GDM1 (cell line): Measurements from ENCODE around the gene UGT1A9.
"Not testable (repeated sequence)": the region's sequence is repeated elsewhere in the genome, so short reads cannot be mapped to it uniquely, and the experiment has no call there.

Source experiments
- DNase-seq: peaks from one replicate; lab custom pipeline; 2025; lab: John Stamatoyannopoulos, UW

The UGT1A9 gene

DNA sequence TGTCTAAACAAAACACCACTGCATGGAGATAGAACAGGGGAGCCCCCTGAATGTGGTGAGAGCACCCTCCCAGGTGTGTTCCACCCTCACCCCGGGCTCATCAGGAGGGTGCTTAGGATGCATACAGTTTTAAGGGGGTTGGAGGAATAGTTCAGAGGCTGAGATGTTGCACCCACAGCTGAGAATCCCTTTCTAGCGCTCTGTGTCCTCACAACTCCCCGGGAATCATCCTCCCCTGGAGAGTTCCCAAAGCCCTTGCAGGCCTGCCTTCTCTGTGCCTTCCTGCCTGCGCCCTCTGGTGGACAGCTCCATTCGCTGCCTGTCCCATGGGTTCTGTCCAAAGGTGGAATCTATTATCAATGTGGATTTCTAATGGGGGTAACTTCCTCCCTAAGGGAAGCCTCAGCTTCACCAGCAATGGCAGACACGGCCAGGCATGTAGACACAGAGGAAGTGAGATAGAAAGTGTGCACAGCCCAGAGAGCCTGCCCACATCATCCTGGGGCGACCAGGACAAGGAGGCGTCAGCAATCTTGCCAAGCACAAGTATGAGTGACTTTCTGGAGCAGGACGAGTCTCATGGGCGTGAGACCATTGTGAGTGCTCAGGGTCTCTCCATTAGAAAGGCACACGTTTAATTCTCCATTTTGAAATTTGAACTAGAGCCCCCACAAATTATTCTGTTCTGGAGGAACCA is 39.8 kb downstream of the UGT1A9 start:
- DNase-seq = peak; percentile 7

DNA sequence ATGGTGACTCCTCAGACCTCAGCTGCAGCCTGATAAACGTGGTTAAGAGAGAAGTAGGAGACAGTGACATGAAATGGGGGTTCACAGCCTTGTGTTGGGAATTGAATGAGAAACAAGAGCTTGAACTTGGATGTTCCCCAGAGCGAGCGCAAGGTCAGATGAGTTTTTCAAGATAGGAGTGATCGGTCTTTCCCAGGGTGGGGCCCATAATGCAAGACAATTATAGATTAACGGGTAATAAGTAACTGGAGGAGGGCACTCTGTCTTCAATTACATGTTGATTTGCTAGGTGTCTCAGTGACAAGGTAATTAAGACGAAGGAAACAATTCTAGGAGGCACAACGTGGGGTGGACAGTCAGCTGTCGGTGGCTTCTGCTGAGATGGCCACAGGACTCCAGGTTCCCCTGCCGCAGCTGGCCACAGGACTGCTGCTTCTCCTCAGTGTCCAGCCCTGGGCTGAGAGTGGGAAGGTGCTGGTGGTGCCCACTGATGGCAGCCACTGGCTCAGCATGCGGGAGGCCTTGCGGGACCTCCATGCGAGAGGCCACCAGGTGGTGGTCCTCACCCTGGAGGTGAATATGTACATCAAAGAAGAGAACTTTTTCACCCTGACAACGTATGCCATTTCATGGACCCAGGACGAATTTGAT is 41.0 kb downstream of the UGT1A9 start, which contains the start of gene UGT1A5:
Gene UGT1A5, plus strand, starts transcription at position 297 of the 651 bp plus-strand sequence. Its CDS starts 85 bp downstream, at position 382.
- DNase-seq = no peak

- no peak for DNase-seq
These were observed 41.5 kb downstream of the UGT1A9 start for GRCh38 chr2:233713262-233713615.

DNA sequence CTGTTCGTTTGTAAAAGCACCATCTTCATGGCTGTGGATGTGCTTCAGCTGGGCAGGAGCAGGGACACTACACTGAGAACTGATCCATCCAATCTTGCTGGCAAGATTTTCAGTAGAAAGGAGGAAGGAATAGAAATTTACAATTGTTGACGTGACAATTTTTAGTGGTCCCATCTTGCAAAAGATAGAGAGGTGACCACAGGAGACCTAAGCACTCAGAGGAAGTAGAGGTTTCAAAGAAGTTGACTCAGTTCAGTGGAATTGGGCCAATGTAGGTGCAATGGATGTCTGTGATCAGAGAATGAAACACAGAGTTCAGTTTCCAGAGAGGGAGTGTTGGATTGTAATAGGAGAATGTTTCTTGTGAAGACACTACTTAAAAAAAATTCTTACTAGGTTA is 42.4 kb downstream of the UGT1A9 start:
- no peak for DNase-seq

- DNase-seq = no peak
These were observed 46.9 kb downstream of the UGT1A9 start, which contains the start of gene UGT1A4 for GRCh38 chr2:233718552-233718951. UGT1A4 (plus strand) TSS chr2:233718736; CDS start chr2:233718821, 85 bp downstream.

- no peak for DNase-seq
These were observed 57.1 kb downstream of the UGT1A9 start, which contains the start of gene UGT1A3 for GRCh38 chr2:233728723-233729301. UGT1A3 (plus strand) TSS chr2:233729042; CDS start chr2:233729127, 85 bp downstream.

GRCh38 chr2:233736868-233737653 is 65.4 kb downstream of the UGT1A9 start:
- DNase-seq = not testable (repeated sequence)

DNA sequence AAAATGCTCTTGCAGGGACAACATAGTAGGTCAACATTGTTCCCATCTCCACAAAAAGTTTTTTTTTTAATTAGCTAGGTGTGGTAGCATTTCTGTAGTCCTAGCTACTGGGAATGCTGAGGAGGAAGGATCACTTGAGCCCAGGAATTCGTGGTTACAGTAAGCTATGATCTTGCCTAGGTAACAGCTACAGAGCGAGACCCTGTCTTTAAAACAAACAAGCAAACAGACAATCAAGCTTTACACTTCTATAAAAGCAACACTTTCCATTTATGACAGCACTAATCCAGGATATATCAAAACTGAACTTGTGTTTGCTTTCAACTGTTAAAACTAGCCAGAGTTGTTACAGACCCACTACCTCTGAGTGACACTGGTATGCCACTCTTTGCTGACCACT is 69.2 kb downstream of the UGT1A9 start:
- no peak for DNase-seq

- no peak for DNase-seq
These were observed 72.0 kb downstream of the UGT1A9 start for GRCh38 chr2:233743464-233744259.

- no peak for DNase-seq
These were observed 73.5 kb downstream of the UGT1A9 start for GRCh38 chr2:233745073-233745755.

DNA sequence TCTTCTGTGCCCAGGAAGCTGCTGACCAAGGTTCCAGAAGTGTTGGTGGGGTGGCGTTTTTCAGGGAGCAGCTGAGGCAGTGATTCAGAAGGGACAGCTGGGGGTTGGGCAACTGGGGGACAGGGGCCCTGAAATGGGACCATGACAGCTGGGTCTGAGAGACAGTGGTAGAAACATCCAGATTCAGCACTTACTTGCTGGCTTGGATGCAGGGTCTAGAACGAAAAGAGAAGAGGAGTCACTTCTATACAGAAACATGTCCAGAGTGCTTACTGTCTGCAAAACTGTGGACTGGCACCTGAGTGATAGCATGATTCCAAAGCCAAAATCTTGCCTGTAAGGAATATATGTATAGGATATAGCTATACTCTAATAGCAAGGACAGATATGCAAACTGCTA is 74.1 kb downstream of the UGT1A9 start:
- not testable (repeated sequence) for DNase-seq

DNA sequence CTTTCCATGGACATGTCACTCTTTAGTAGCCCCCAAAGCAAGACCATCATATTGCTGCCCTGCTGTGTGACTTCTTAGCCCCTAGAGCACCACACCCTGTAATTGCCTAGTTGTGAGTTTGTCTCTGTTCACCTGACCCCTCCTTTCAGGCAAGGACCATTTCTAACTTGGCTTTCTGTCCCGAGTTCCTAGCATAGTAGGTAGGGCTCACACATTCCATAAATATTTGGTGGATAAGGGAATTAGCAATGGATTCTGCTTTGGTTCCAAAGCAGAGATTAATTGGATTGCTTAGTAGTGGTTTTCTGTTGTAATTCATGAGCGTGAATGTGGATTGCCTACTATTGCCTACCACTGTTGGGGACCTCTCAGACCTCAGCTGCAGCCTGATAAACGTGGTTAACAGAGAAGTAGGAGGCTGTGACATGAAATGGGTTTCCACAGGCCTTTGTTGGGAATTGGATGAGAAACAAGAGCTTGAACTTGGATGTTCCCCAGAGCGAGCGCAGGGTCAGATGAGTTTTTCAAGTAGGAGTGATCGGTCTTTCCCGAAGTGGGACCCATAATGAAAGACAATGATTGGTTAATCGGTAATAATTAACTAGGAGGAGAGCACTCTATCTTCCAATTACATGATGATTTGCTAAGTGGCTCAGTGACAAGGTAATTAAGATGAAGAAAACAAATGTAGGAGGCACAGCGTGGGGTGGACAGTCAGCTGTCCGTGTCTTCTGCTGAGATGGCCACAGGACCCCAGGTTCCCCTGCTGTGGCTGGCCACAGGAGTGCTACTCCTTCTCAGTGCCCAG is 75.0 kb downstream of the UGT1A9 start:
- no peak for DNase-seq

GRCh38 chr2:233747283-233747544 is 75.5 kb downstream of the UGT1A9 start:
- no peak for DNase-seq

GRCh38 chr2:233750689-233751088 is 79.0 kb downstream of the UGT1A9 start:
- not testable (repeated sequence) for DNase-seq

DNA sequence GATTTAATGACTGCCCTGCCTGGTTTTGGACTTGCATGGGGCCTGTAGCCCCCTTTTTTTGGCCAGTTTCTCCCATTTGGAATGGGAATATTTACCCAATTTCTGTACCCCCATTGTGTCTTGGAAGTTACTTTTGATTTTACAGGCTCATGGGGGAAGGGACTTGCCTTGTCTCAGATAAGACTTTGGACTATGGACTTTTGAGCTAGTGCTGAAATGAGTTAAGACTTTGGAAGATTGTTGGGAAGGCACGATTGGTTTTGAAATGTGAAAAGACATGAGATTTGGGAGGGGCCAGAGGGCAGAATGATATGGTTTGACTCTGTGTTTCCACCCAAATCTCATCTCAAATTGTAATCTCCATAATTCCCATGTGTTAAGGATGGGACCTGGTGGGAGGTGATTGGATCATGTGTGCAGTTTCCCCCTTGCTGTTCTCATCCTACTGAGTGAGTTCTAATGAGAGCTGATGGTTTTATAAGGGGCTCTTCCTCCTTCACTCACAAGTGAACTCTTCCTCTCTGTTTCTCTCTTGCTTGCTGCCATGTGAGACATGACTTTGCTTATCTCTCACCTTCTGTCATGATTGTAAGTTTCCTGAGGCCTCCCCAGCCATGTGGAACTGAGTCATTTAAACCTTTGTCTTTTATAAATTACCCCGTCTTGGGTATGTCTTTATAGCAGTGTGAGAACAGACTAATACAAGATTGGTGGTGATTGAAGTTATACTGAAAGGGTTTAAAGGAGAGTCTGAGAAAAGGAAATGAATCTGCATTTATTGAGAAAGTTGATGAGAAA is 79.7 kb downstream of the UGT1A9 start:
- not testable (repeated sequence) for DNase-seq

GRCh38 chr2:233754872-233755611 is 83.3 kb downstream of the UGT1A9 start:
- DNase-seq = no peak

DNA sequence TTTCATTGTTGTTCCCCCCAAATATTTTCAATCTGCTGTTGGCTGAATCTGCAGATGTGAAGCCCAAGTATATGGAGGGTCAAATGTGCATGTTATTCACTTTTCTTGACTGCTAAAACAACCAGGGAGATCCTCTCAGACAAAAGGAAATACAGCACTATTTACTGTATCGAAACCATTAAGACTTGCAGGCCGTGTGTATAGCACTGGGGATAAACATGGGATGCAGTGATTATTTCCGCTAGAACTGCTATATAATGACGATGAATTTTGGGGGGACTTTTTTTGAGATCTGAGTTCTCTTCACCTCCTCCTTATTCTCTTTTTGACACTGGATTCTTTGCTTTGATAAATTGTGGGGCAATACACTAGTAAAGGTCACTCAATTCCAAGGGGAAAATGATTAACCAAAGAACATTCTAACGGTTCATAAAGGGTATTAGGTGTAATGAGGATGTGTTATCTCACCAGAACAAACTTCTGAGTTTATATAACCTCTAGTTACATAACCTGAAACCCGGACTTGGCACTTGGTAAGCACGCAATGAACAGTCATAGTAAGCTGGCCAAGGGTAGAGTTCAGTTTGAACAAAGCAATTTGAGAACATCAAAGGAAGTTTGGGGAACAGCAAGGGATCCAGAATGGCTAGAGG is 84.9 kb downstream of the UGT1A9 start:
- no peak for DNase-seq

DNA sequence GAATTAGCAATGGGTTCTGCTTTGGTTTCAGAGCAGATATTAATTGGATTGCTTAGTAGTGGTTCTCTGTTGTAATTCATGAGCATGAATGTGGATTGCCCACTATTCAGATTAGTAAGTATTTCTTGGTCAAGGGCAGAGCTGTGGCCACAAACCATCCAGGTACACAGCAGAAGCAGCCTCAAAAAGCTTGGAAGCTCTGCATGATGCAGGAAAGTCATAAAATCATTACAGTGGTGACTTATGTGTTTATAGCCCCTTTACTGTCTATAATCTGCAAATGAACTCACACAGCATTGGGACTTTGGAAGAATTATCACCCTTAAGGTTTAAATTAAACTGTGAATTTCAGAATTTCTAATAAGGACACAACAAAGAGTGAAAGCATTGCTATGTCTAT is 86.4 kb downstream of the UGT1A9 start:
- no peak for DNase-seq
